ENCODE results near the gene GNA15.
"Not testable (repeated sequence)": the region's sequence is repeated elsewhere in the genome, so short reads cannot be mapped to it uniquely, and the experiment has no call there.

Gene GNA15

GRCh38 chr19:3148503-3148902 is 12.7 kb downstream of the GNA15 start:
- Mint-ChIP-seq H3K27me3 (peaks cover 28% of the 10 kb centered on the region), H3K27ac (no peak overlapping the region), H3K4me3 (no peak overlapping the region), H3K4me1 (peaks cover 25% of the 10 kb centered on the region), H3K9me3 (no peaks in the 10 kb centered on the region), H3K36me3 (no peaks in the 10 kb centered on the region)
- ATAC-seq = no peak

DNA sequence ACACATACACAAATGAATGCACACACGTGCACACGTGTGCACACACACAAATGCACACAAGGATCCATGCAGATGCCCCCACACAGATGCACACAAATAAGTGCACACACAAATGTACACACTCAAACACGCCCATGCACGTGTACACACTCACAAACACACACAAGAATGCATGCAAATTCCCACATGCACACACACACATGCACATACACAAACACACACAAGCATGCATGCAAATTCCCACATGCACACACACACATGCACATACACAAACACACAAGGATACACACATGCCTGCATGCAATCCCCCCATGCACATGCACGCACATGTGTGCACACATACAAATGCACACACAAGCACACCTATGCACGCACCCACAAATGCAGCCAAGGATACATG is 13.3 kb downstream of the GNA15 start:
- H3K4me1 Mint-ChIP-seq = peaks cover 25% of the 10 kb centered on the region
- H3K36me3 Mint-ChIP-seq = no peaks in the 10 kb centered on the region
- no peak overlapping the region for H3K4me3 Mint-ChIP-seq
- peaks cover 28% of the 10 kb centered on the region for H3K27me3 Mint-ChIP-seq
- no peak for ATAC-seq
- no peaks in the 10 kb centered on the region for H3K9me3 Mint-ChIP-seq
- no peak overlapping the region for H3K27ac Mint-ChIP-seq

- Mint-ChIP-seq H3K9me3 (no peaks in the 10 kb centered on the region), H3K4me3 (no peak overlapping the region), H3K4me1 (peaks cover 25% of the 10 kb centered on the region), H3K36me3 (no peaks in the 10 kb centered on the region), H3K27me3 (peaks cover 28% of the 10 kb centered on the region), H3K27ac (no peak overlapping the region)
- no peak for ATAC-seq
Measured at GRCh38 chr19:3149526-3150505, 14.0 kb downstream of the GNA15 start.

- peaks cover 26% of the 10 kb centered on the region for H3K27me3 Mint-ChIP-seq
- H3K36me3 Mint-ChIP-seq = no peaks in the 10 kb centered on the region
- ATAC-seq = no peak
- H3K4me1 Mint-ChIP-seq = peaks cover 22% of the 10 kb centered on the region
- H3K9me3 Mint-ChIP-seq = no peaks in the 10 kb centered on the region
- H3K27ac Mint-ChIP-seq = no peak overlapping the region
- H3K4me3 Mint-ChIP-seq = no peak overlapping the region
Measured at GRCh38 chr19:3150739-3151329, 15.0 kb downstream of the GNA15 start.

DNA sequence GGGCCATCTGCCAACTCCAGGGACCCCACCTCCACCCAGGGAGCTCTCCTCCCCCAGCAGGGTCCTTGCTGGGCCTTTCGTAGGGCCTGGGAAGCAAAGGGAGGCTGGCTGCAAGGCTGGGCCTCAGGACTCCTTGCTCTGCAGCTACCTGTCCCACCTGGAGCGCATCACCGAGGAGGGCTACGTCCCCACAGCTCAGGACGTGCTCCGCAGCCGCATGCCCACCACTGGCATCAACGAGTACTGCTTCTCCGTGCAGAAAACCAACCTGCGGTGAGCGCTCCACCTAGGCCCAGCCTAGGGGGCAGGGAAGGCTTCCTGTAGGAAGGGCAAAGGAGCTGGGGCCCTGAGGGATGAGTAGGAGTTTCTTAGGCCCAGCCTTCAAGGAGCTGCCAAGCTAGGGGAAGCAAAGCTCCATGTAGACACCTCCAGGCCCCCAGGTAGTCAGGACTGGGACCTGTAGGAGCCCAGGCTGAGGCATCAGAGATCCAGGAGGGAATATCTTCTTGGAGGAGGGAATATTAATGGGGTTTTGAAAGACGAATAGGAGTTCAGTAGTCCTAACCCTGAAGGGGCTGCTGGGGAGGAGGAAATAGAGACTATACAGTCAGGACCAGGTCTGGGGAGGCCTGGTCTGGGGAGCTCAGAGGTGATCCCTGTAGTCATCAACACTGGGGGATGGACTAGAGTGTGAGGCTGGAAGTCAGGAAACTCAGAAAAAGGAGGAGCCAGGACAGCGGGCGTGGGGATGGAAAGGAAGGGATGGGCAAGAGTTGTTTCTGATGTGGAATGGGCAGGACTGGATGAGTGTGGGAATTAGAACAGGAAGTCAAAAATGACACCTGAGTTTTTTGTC is 16.0 kb downstream of the GNA15 start:
- no peak overlapping the region for H3K27ac Mint-ChIP-seq
- no peaks in the 10 kb centered on the region for H3K36me3 Mint-ChIP-seq
- peaks cover 16% of the 10 kb centered on the region for H3K27me3 Mint-ChIP-seq
- no peak overlapping the region for H3K4me3 Mint-ChIP-seq
- H3K4me1 Mint-ChIP-seq = peaks cover 13% of the 10 kb centered on the region
- H3K9me3 Mint-ChIP-seq = no peaks in the 10 kb centered on the region
- ATAC-seq = no peak

GRCh38 chr19:3152419-3152780 is 16.6 kb downstream of the GNA15 start:
- Mint-ChIP-seq H3K4me1 (peaks cover 9% of the 10 kb centered on the region), H3K27ac (no peak overlapping the region), H3K9me3 (no peaks in the 10 kb centered on the region), H3K27me3 (peaks cover 11% of the 10 kb centered on the region), H3K4me3 (no peak overlapping the region), H3K36me3 (no peaks in the 10 kb centered on the region)
- no peak for ATAC-seq

DNA sequence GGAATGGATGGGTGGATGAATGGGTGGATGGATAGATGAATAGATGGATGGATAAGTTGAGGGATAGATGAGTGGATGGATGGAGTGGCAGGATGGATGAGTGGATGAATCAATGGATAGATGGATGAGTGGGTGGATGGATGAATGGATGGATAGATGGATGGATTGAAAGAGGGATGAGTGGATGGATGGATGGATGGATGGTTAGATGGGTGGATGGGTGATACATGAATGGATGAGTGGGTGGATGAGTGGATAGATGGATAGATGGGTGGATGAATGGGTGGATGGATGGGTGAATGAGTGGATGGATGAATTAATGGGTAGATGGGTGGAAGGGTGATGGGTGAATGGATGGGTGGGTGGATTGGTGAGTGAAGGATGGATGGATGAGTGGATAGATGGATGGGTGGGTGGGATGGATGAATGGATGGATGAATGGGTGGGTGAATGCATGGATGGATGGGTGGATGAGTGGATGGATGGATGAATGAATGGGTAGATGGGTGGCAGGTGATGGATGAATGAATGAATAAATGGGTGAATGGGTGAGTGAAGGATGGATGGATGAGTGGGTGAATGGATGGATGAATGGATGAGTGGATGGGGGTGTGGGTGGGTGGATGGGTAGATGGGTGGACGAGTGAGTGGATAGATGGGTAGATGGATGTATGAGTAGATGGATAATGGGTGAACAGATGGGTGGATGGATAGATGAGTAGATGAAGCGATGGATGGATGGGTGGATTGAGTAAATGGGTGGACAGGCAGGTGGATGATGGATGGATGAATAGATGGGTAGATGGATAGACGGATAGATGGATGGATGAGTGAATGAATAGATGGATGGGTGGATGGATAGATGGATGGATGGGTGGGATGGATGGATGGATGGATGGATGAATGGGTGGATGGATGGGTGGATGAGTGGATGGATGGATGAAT is 17.7 kb downstream of the GNA15 start:
- H3K36me3 Mint-ChIP-seq = no peaks in the 10 kb centered on the region
- no peak overlapping the region for H3K27ac Mint-ChIP-seq
- peaks cover 11% of the 10 kb centered on the region for H3K4me1 Mint-ChIP-seq
- peaks cover 11% of the 10 kb centered on the region for H3K27me3 Mint-ChIP-seq
- no peak overlapping the region for H3K4me3 Mint-ChIP-seq
- H3K9me3 Mint-ChIP-seq = no peaks in the 10 kb centered on the region
- no peak for ATAC-seq

- not testable (repeated sequence) for H3K27ac Mint-ChIP-seq, H3K4me3 Mint-ChIP-seq, ATAC-seq, H3K4me1 Mint-ChIP-seq, H3K27me3 Mint-ChIP-seq, H3K9me3 Mint-ChIP-seq, H3K36me3 Mint-ChIP-seq
Measured at GRCh38 chr19:3154447-3154846, 18.6 kb downstream of the GNA15 start.

GRCh38 chr19:3154957-3155736 is 19.3 kb downstream of the GNA15 start:
- peak; percentile 97 for ATAC-seq
- no peaks in the 10 kb centered on the region for H3K27me3 Mint-ChIP-seq
- peaks cover 2% of the 10 kb centered on the region for H3K9me3 Mint-ChIP-seq
- H3K4me1 Mint-ChIP-seq = peaks cover 4% of the 10 kb centered on the region
- no peak overlapping the region for H3K27ac Mint-ChIP-seq
- no peak overlapping the region for H3K4me3 Mint-ChIP-seq
- H3K36me3 Mint-ChIP-seq = peaks cover 2% of the 10 kb centered on the region

- Mint-ChIP-seq H3K4me1 (peaks cover 4% of the 10 kb centered on the region), H3K27me3 (no peaks in the 10 kb centered on the region), H3K27ac (no peak overlapping the region), H3K4me3 (no peak overlapping the region), H3K9me3 (peaks cover 3% of the 10 kb centered on the region), H3K36me3 (peaks cover 5% of the 10 kb centered on the region)
- no peak for ATAC-seq
Measured at GRCh38 chr19:3157096-3157845, 21.4 kb downstream of the GNA15 start.

GRCh38 chr19:3159565-3159964 is 23.7 kb downstream of the GNA15 start:
- peaks cover 3% of the 10 kb centered on the region for H3K9me3 Mint-ChIP-seq
- H3K4me1 Mint-ChIP-seq = peaks cover 14% of the 10 kb centered on the region
- no peak overlapping the region for H3K27ac Mint-ChIP-seq
- H3K36me3 Mint-ChIP-seq = peaks cover 5% of the 10 kb centered on the region
- H3K4me3 Mint-ChIP-seq = no peak overlapping the region
- H3K27me3 Mint-ChIP-seq = no peaks in the 10 kb centered on the region
- no peak for ATAC-seq

DNA sequence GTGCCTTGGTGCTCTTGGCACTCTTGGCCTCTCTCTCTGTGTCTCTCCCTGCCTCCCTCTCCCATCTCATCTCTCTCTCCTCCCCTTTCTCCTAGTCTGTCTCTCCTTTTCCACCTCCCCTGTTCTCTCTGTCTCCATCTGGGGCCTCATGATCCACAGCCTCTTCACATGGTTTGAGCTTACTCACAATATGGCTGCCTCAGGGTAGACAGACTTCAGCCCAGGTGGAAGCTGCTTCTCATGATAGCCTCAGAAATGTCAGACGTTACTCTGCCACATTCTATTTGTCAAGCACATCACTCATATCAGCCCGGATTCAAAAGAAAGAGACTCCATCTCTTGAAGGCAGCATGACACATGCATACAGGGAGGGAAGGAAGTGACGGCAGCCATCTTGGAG is 24.4 kb downstream of the GNA15 start:
- H3K27ac Mint-ChIP-seq = no peak overlapping the region
- peaks cover 5% of the 10 kb centered on the region for H3K36me3 Mint-ChIP-seq
- peaks cover 15% of the 10 kb centered on the region for H3K4me1 Mint-ChIP-seq
- ATAC-seq = no peak
- no peak overlapping the region for H3K4me3 Mint-ChIP-seq
- H3K9me3 Mint-ChIP-seq = peaks cover 3% of the 10 kb centered on the region
- H3K27me3 Mint-ChIP-seq = no peaks in the 10 kb centered on the region

GRCh38 chr19:3161453-3161852 is 25.6 kb downstream of the GNA15 start:
- H3K9me3 Mint-ChIP-seq = peaks cover 7% of the 10 kb centered on the region
- H3K4me3 Mint-ChIP-seq = no peak overlapping the region
- H3K27ac Mint-ChIP-seq = no peak overlapping the region
- H3K36me3 Mint-ChIP-seq = peaks cover 5% of the 10 kb centered on the region
- no peaks in the 10 kb centered on the region for H3K27me3 Mint-ChIP-seq
- peaks cover 20% of the 10 kb centered on the region for H3K4me1 Mint-ChIP-seq
- ATAC-seq = no peak

Measured in stimulated activated memory B cell treated with anti-CD40 and anti-IgM and Interleukin-4, amounts not matched to agents 10 μg/mL and 1 μg/mL and 100 μg/mL, for 72 hours (primary cell).